Prostate gland (tissue), 2 donors: ENCODE data around the gene EPG5. TPM values are rescaled to one million over a fixed set of nuclear protein-coding genes. Genes with fewer than 3 reads are reported as not detected.
A peak's percentile ranks its signal among the peaks of the same experiment; 100 is the strongest.
"Not testable (repeated sequence)": the region's sequence is repeated elsewhere in the genome, so short reads cannot be mapped to it uniquely, and the experiment has no call there.

Experiments used
- DNase-seq: peaks from one replicate; pipeline ENCODE4 v3.0.0-alpha.2; 2019; ENCODE audit warnings: low spot score
- H3K27ac ChIP-seq, 2 donors: fragments of 200-600 bp; sonication (generic); 2 replicates each; pipeline ENCODE4 v1.5.1; 2017 to 2019
- H3K27me3 ChIP-seq: fragments of 200-600 bp; sonication (generic); replicated peaks from 2 replicates; pipeline ENCODE4 v1.5.1; 2019; ENCODE audit not compliant: insufficient read depth
- H3K36me3 ChIP-seq, 2 donors: fragments of 200-600 bp; sonication (generic); 1 replicate in 1 of 2; 2 replicates in 1 of 2; pipeline versions ENCODE4 v1.5.1 to v1.8.1; 2017 to 2019
- H3K4me1 ChIP-seq: fragments of 200-600 bp; sonication (generic); replicated peaks from 2 replicates; pipeline ENCODE4 v1.5.1; 2019
- H3K4me3 ChIP-seq, 2 donors: fragments of 200-600 bp; sonication (generic); 2 replicates each; pipeline ENCODE4 v1.5.1; 2017 to 2019
- H3K9me3 ChIP-seq: fragments of 200-600 bp; sonication (generic); 2 replicates; pipeline ENCODE4 v1.5.1; 2017
- POLR2A ChIP-seq: fragments of 450-650 bp; IDR thresholded peaks from one replicate; pipeline ENCODE4 v1.6.1; 2016; ENCODE audit warnings: antibody characterized with exemption, mild to moderate bottlenecking
- POLR2AphosphoS5 ChIP-seq: sonication (generic); formaldehyde crosslinking; IDR thresholded peaks from one replicate; pipeline ENCODE4 v1.6.1; 2017; ENCODE audit warnings: antibody characterized with exemption
- WGBS: methylation state at CpG from one replicate; pipeline ENCODE4 v1.1.5; 2018; 5-methylcytosine and 5-hydroxymethylcytosine counted together
- intact Hi-C: fragments of 100-400 bp; cut with DNase I; formaldehyde crosslinking; loops from one replicate; pipeline ENCODE4 v1.14.2; 2022
- total RNA-seq, 2 donors: library from RNA; depleted of rRNA; stranded (reverse); fragments of >200 nt; gene quantifications; one replicate each; pipeline ENCODE4 v1.1.0, GENCODE V29; 2016
- TF ChIP-seq, protein P1 (sequence below), 4 experiments: fragments of 200-600 bp in 2 of 4; fragments of 450-650 bp in 2 of 4; sonication (generic) in 2 of 4; IDR thresholded peaks; 1 replicate in 3 of 4; 2 replicates in 1 of 4; pipeline ENCODE4 v1.5.1; 2016 to 2019; ENCODE audit warnings: antibody characterized with exemption in 4 of 4, mild to moderate bottlenecking in 2 of 4, moderate library complexity in 2 of 4

Gene EPG5
- total RNA-seq, 2 donors from 2014 or later, result 21.5 to 50.3 TPM

DNA sequence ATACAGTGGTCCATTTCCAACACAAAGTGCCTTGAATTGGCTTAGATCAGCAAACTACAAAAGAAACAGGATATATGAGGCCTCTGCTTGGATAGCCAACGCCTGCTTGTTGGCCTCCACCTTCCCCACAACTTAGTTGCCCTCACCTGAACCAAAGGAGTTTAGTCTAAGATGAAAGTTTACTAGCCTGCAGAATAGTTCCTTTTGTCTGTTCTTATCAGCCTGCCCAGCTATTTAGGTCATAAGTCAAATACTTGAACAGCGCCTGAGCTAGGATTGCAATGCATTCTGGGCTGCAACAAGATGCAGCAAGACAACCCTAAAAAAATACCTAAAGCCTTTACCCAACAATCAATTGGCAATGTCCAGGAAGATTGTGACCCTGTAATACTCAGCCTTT is 13.1 kb upstream of the EPG5 start:
- Histone ChIP-seq H3K27me3 (no peaks in the 10 kb centered on the region), H3K27ac (no peak overlapping the region), H3K4me3 (no peak overlapping the region), H3K4me1 (no peaks in the 10 kb centered on the region), H3K36me3 (no peaks in the 10 kb centered on the region), H3K9me3 (no peaks in the 10 kb centered on the region)
- 74% methylated on average over 2 of the region's 2 CpGs for WGBS
- no peak for DNase-seq
- no peak for TF ChIP-seq POLR2AphosphoS5
- TF ChIP-seq, protein P1, sequence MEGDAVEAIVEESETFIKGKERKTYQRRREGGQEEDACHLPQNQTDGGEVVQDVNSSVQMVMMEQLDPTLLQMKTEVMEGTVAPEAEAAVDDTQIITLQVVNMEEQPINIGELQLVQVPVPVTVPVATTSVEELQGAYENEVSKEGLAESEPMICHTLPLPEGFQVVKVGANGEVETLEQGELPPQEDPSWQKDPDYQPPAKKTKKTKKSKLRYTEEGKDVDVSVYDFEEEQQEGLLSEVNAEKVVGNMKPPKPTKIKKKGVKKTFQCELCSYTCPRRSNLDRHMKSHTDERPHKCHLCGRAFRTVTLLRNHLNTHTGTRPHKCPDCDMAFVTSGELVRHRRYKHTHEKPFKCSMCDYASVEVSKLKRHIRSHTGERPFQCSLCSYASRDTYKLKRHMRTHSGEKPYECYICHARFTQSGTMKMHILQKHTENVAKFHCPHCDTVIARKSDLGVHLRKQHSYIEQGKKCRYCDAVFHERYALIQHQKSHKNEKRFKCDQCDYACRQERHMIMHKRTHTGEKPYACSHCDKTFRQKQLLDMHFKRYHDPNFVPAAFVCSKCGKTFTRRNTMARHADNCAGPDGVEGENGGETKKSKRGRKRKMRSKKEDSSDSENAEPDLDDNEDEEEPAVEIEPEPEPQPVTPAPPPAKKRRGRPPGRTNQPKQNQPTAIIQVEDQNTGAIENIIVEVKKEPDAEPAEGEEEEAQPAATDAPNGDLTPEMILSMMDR (IDR thresholded peaks at IDR 0.05), result no peak
- intact Hi-C loops, result no loop called here

DNA sequence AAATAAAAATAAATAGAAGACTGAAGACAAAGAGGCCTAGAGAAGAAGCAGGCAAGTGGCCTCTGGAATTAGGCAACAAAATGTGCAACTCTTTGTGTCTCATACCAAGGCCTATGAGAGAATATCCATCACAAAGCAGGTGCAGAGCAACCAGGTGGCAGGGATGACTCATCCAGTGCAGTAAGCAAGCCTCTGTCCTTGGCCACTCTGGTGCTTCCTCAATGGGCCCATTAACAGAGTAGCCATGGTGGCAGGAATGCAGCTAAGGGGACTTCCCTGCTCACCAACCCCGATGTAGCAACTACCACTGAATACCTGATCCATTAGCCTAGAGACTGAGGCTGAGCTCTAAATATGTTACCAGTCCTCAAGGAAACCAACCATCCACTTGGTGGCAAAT is 11.0 kb upstream of the EPG5 start:
- Histone ChIP-seq H3K9me3 (no peaks in the 10 kb centered on the region), H3K36me3 (no peaks in the 10 kb centered on the region), H3K4me3 (no peak overlapping the region), H3K27ac (no peak overlapping the region), H3K4me1 (no peaks in the 10 kb centered on the region), H3K27me3 (no peaks in the 10 kb centered on the region)
- 64% methylated on average over 1 of the region's 1 CpG for WGBS
- TF ChIP-seq POLR2AphosphoS5 (no peak), POLR2A (no peak)
- TF ChIP-seq, protein P1 (IDR thresholded peaks at IDR 0.05), result no peak
- intact Hi-C loops, result loop anchor here (10.0 kb wide), 1 partner anchor 97 kb away; the partner anchor contains the start of gene PSTPIP2
- DNase-seq, result no peak

DNA sequence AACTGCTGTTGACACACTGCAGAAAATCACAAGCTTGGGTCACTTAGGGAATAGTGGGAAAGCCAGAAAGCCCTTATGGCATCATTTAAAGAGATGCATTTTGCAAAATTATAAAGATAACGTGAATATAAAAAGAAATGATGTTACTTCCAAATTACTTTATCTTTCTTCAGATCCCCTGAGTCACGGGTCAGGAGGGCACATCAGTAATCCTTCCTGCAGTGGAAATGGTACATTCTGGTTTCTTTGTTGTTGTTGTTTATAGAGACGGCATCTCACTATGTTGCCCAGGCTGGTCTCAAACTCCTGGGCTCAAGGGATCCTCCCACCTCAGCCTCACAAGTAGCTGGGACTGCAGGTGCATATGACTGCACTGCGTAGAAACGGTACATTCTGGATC is 9.8 kb upstream of the EPG5 start:
- WGBS, result 93% methylated on average over 5 of the region's 5 CpGs
- H3K36me3 ChIP-seq, result no peaks in the 10 kb centered on the region
- no peaks in the 10 kb centered on the region for H3K27me3 ChIP-seq
- no peak overlapping the region for H3K27ac ChIP-seq
- H3K4me1 ChIP-seq, result no peaks in the 10 kb centered on the region
- H3K9me3 ChIP-seq, result no peaks in the 10 kb centered on the region
- intact Hi-C loops, result loop anchor here (10.0 kb wide), 1 partner anchor 98 kb away; the partner anchor contains the start of gene PSTPIP2
- no peak for DNase-seq
- TF ChIP-seq POLR2A (no peak), POLR2AphosphoS5 (no peak)
- TF ChIP-seq, protein P1 (IDR thresholded peaks at IDR 0.05), result no peak
- H3K4me3 ChIP-seq, result no peak overlapping the region

DNA sequence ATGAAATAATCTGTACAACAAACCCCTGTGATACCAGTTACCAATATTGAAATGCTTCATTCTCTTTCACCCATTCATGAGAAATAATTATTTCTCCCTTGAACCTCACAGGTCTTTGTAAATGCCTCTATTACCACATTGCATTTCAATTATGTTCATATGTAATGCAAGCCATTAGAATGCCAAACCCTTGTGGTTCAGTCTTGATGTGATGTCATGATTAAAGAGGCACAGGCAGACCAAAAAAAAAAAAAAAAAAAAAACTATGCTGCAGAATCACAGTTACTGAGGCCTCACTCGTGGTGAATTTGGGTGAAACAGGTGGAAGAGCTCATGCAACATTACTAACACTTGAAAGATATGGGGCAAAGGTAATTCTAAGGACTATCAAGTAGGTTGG is 9.4 kb upstream of the EPG5 start:
- WGBS, result 34% methylated on average over 1 of the region's 1 CpG
- intact Hi-C loops, result loop anchor here (10.0 kb wide), 1 partner anchor 98 kb away; the partner anchor contains the start of gene PSTPIP2
- TF ChIP-seq, protein P1 (IDR thresholded peaks at IDR 0.05), result no peak
- TF ChIP-seq POLR2AphosphoS5, result no peak
- TF ChIP-seq POLR2A, result no peak

DNA sequence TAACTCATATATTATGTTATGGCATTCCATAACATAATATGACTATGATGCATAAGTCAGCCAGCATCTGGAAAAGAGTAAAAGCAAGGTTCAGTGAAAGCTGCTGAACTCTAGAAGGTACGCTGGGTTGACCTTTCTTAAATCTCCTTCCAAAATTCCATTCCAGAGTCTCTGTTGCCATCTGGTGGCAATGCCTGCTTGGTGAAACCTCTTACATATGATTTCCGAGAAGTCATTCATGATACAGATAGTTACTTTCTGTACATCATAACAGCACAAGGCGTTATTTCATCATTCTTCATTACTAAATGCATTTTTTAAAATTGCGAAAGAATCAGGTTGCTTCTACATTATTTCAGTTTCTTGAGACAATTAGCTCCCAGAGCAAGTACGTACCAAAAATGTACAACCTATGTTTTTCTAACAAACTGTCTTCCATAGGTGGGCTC is 7.0 kb upstream of the EPG5 start:
- intact Hi-C loops, result loop anchor here (10.0 kb wide), 1 partner anchor 101 kb away; the partner anchor contains the start of gene PSTPIP2
- H3K4me3 ChIP-seq, result no peak overlapping the region
- no peaks in the 10 kb centered on the region for H3K36me3 ChIP-seq
- WGBS, result 24% methylated on average over 5 of the region's 5 CpGs
- H3K4me1 ChIP-seq, result no peaks in the 10 kb centered on the region
- TF ChIP-seq, protein P1 (IDR thresholded peaks at IDR 0.05), result peak in 3 of 4 experiments; percentile 57 to 82 (median 73)
- TF ChIP-seq POLR2A (no peak), POLR2AphosphoS5 (peak; percentile 40)
- H3K9me3 ChIP-seq, result no peaks in the 10 kb centered on the region
- no peaks in the 10 kb centered on the region for H3K27me3 ChIP-seq
- peak; percentile 51 for DNase-seq
- H3K27ac ChIP-seq, result no peak overlapping the region

More for the DNA sequence above, 9.4 kb upstream of the EPG5 start:
- no peaks in the 10 kb centered on the region for H3K36me3 ChIP-seq
- no peak for DNase-seq
- H3K27me3 ChIP-seq, result no peaks in the 10 kb centered on the region
- no peak overlapping the region for H3K27ac ChIP-seq
- H3K9me3 ChIP-seq, result no peaks in the 10 kb centered on the region
- H3K4me3 ChIP-seq, result no peak overlapping the region
- no peaks in the 10 kb centered on the region for H3K4me1 ChIP-seq

DNA sequence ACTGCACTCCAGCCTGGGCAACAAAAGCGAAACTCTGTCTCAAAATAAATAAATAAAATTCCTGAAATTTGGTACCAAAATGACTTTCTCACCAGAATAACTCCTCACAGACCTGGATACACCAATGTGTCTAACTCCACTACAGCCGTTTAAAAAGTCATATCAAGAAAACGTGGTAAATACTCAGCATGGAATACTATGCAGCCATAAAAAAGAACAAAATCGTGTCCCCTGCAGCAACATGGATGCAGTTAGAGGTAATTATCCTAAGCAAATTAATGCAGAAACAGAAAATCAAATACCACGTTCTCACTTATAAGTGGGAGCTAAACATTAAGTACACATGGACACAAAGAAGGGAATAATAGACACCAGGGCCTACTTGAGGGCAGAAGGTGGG is 2.2 kb downstream of the EPG5 start:
- DNase-seq, H3K4me1 ChIP-seq, H3K4me3 ChIP-seq, intact Hi-C loops, H3K36me3 ChIP-seq, H3K27ac ChIP-seq, H3K9me3 ChIP-seq, H3K27me3 ChIP-seq: not testable (repeated sequence)
- 94% methylated on average over 5 of the region's 5 CpGs for WGBS
